NCI-H345 (cell line): ENCODE results near the gene CPEB4.
A peak's percentile ranks its signal among the peaks of the same experiment; 100 is the strongest.

Experiments used
- DNase-seq: peaks from one replicate; lab custom pipeline; 2025; lab: John Stamatoyannopoulos, UW

The CPEB4 gene

GRCh38 chr5:173945160-173945559 is 57.0 kb downstream of the CPEB4 start:
- no peak for DNase-seq

- no peak for DNase-seq
Measured at GRCh38 chr5:173946323-173946722, 58.2 kb downstream of the CPEB4 start.

GRCh38 chr5:173950829-173951228 is 62.7 kb downstream of the CPEB4 start:
- no peak for DNase-seq

GRCh38 chr5:173953528-173954090 is 65.5 kb downstream of the CPEB4 start:
- no peak for DNase-seq

- DNase-seq = no peak
Measured at GRCh38 chr5:173954671-173955521, 66.7 kb downstream of the CPEB4 start.

GRCh38 chr5:173960986-173961385 is 72.8 kb downstream of the CPEB4 start:
- DNase-seq = no peak

- no peak for DNase-seq
Measured at GRCh38 chr5:173961418-173961817, 73.3 kb downstream of the CPEB4 start.

GRCh38 chr5:173962436-173962972 is 74.4 kb downstream of the CPEB4 start:
- no peak for DNase-seq

GRCh38 chr5:173963182-173963838 is 75.2 kb downstream of the CPEB4 start:
- peak; percentile 46 for DNase-seq

GRCh38 chr5:173963867-173964441 is 75.8 kb downstream of the CPEB4 start:
- DNase-seq = peak; percentile 96

GRCh38 chr5:173964506-173964905 is 76.4 kb downstream of the CPEB4 start:
- no peak for DNase-seq

GRCh38 chr5:173967241-173967640 is 79.1 kb downstream of the CPEB4 start:
- no peak for DNase-seq

- no peak for DNase-seq
Measured at GRCh38 chr5:173968154-173968797, 80.1 kb downstream of the CPEB4 start.

GRCh38 chr5:173969167-173970049 is 81.3 kb downstream of the CPEB4 start:
- peak; percentile 58 for DNase-seq

GRCh38 chr5:173970878-173971650 is 82.9 kb downstream of the CPEB4 start:
- no peak for DNase-seq

GRCh38 chr5:173971681-173972345 is 83.7 kb downstream of the CPEB4 start:
- DNase-seq = no peak

- no peak for DNase-seq
Measured at GRCh38 chr5:173972607-173972924, 84.4 kb downstream of the CPEB4 start.

- DNase-seq = peak; percentile 86
Measured at GRCh38 chr5:173972925-173973615, 84.9 kb downstream of the CPEB4 start.

- DNase-seq = peak; percentile 57
Measured at GRCh38 chr5:173973616-173973969, 85.4 kb downstream of the CPEB4 start.
